Endothelial cell of umbilical vein (primary cell): ENCODE results near the gene DCAF10. TPM values are rescaled to one million over a fixed set of nuclear protein-coding genes. Genes with fewer than 3 reads are reported as not detected.

Source experiments
- BruUV-seq: library from RNA; stranded (reverse); fragments of 400-500 nt; replicated peaks from 2 replicates; lab custom pipeline; 2021; lab: Mats Ljungman, UMichigan
- CTCF ChIA-PET: fragments of 300-600, 350-600 bp; sonication (Branson Sonifier 250); formaldehyde crosslinking; loops from one replicate; lab custom pipeline; 2021; ENCODE audit warnings: antibody characterized with exemption, inconsistent platforms; lab: Charles Lee
- POLR2A ChIA-PET: fragments of 300-600, 350-600 bp; sonication (Branson Sonifier 250); formaldehyde crosslinking; loops from one replicate; lab custom pipeline; 2021; ENCODE audit warnings: antibody characterized with exemption, inconsistent platforms; lab: Charles Lee
- DNase-seq: peaks from one replicate; pipeline ENCODE4 v3.0.0-alpha.2; 2011; ENCODE audit warnings: low read depth, low spot score
- FAIRE-seq: peaks from 2 replicates; lab custom pipeline; 2011; peaks lifted over from hg19 to GRCh38; lab: Jason Lieb, UNC
- H2AFZ ChIP-seq: 2 replicates; pipeline ENCODE4 v1.6.0; 2012; ENCODE audit warnings: low read depth, low read length, control low read depth, inconsistent platforms
- H3K27ac ChIP-seq: 2 replicates; pipeline ENCODE4 v1.5.1; 2011; ENCODE audit warnings: low read depth, mild to moderate bottlenecking, control low read depth, low read length, moderate library complexity; ENCODE audit not compliant: insufficient read depth
- H3K27me3 ChIP-seq, 2 experiments: 2 replicates each; pipeline versions ENCODE4 v1.6.0 to v1.6.1; 2011; ENCODE audit warnings: low read length in 2 of 2, mixed read lengths in 1 of 2; ENCODE audit not compliant: control insufficient read depth in 2 of 2, insufficient read depth in 2 of 2
- H3K36me3 ChIP-seq, 2 experiments: 2 replicates in 1 of 2; 3 replicates in 1 of 2; pipeline ENCODE4 v1.5.1; 2011; ENCODE audit warnings: low read length in 2 of 2, mild to moderate bottlenecking in 1 of 2, moderate library complexity in 1 of 2; ENCODE audit not compliant: control insufficient read depth in 2 of 2, insufficient read depth in 2 of 2; ENCODE audit errors: extremely low read depth in 1 of 2
- H3K4me1 ChIP-seq: 3 replicates; pipeline ENCODE4 v1.5.1; 2011; ENCODE audit warnings: mild to moderate bottlenecking, low read length; ENCODE audit not compliant: control insufficient read depth, insufficient read depth; ENCODE audit errors: extremely low read depth
- H3K4me2 ChIP-seq: 2 replicates; pipeline ENCODE4 v1.6.1; 2011; ENCODE audit warnings: low read length, control low read depth, mixed read lengths; ENCODE audit not compliant: insufficient read depth
- H3K4me3 ChIP-seq, 3 experiments: fragments of 200-600 bp in 1 of 3; sonication (generic), shearing (Covaris generic) in 1 of 3; replicated peaks in 1 of 3; 2 replicates each; pipeline ENCODE4 v1.5.1; 2011 to 2016; ENCODE audit warnings: control low read depth in 3 of 3, low read length in 3 of 3, mild to moderate bottlenecking in 2 of 3, inconsistent platforms in 1 of 3, low read depth in 1 of 3, moderate library complexity in 1 of 3; ENCODE audit not compliant: insufficient read depth in 1 of 3
- H3K79me2 ChIP-seq: 2 replicates; pipeline ENCODE4 v1.6.0; 2012; ENCODE audit warnings: low read length, inconsistent platforms; ENCODE audit not compliant: control insufficient read depth, insufficient read depth
- H3K9ac ChIP-seq: replicated peaks from 2 replicates; pipeline ENCODE3; 2011; ENCODE audit warnings: low read length, control low read depth; ENCODE audit not compliant: insufficient read depth; ENCODE audit errors: extremely low read depth
- H3K9me1 ChIP-seq: replicated peaks from 3 replicates; pipeline ENCODE4 v1.6.0; 2011; ENCODE audit warnings: mild to moderate bottlenecking, low read length; ENCODE audit not compliant: control insufficient read depth, insufficient read depth; ENCODE audit errors: extremely low read depth
- H3K9me3 ChIP-seq: replicated peaks from 2 replicates; pipeline ENCODE4 v1.5.1; 2012; ENCODE audit warnings: low read length, inconsistent platforms; ENCODE audit not compliant: control insufficient read depth, insufficient read depth
- H4K20me1 ChIP-seq: replicated peaks from 2 replicates; pipeline ENCODE3; 2011; ENCODE audit warnings: mild to moderate bottlenecking, low read length; ENCODE audit not compliant: control insufficient read depth, insufficient read depth; ENCODE audit errors: extremely low read depth
- CTCF ChIP-seq, 2 donors: IDR thresholded peaks; 1 replicate in 1 of 2; 2 replicates in 1 of 2; pipeline ENCODE4 v1.5.1; 2011; ENCODE audit warnings: low read length in 2 of 2, mild to moderate bottlenecking in 2 of 2, moderate library complexity in 2 of 2, control low read depth in 1 of 2, inconsistent platforms in 1 of 2, low read depth in 1 of 2; ENCODE audit not compliant: insufficient read depth in 1 of 2; ENCODE audit errors: extremely low read depth in 1 of 2
- EZH2 ChIP-seq: IDR thresholded peaks from 2 replicates; pipeline ENCODE4 v1.6.1; 2012; ENCODE audit warnings: borderline replicate concordance, low read depth, mild to moderate bottlenecking, moderate library complexity, low read length, inconsistent platforms; ENCODE audit not compliant: severe bottlenecking
- FOS ChIP-seq: IDR thresholded peaks from 2 replicates; pipeline ENCODE4 v1.6.1; 2011; ENCODE audit warnings: mild to moderate bottlenecking, low read length, moderate library complexity, borderline replicate concordance; ENCODE audit not compliant: insufficient read depth
- GATA2 ChIP-seq: IDR thresholded peaks from 2 replicates; pipeline ENCODE4 v1.7.0; 2011; ENCODE audit warnings: low read depth, mild to moderate bottlenecking, moderate library complexity, mixed read lengths, low read length; ENCODE audit not compliant: insufficient read length, insufficient read depth
- JUN ChIP-seq: IDR thresholded peaks from 2 replicates; pipeline ENCODE4 v1.6.1; 2011; ENCODE audit warnings: borderline replicate concordance, low read depth; ENCODE audit not compliant: insufficient read length, insufficient read depth
- MYC ChIP-seq: IDR thresholded peaks from one replicate; pipeline ENCODE4 v1.6.1; 2011; ENCODE audit warnings: mild to moderate bottlenecking, low read depth, low read length
- POLR2A ChIP-seq: IDR thresholded peaks from 2 replicates; pipeline ENCODE4 v1.6.1; 2012; ENCODE audit warnings: low read depth, mild to moderate bottlenecking, control low read depth, low read length
- POLR2AphosphoS5 ChIP-seq: IDR thresholded peaks from 2 replicates; pipeline ENCODE4 v1.6.1; 2012; ENCODE audit warnings: low read depth, mild to moderate bottlenecking, control low read depth, low read length, moderate library complexity; ENCODE audit not compliant: insufficient read depth
- dilution Hi-C: fragments of 300-500 bp; cut with MboI; formaldehyde crosslinking; loops from one replicate; pipeline ENCODE4 v1.15.0; 2019; ENCODE audit warnings: low sequenced_read_pairs; ENCODE audit not compliant: extremely low pct_ligation_motif_present
- intact Hi-C: fragments of 100-400 bp; cut with micrococcal nuclease; formaldehyde crosslinking; loops from one replicate; pipeline ENCODE4 v1.10.0; 2022
- polyA plus RNA-seq, 4 experiments: library from polyadenylated mRNA; depleted of rRNA in 3 of 4; stranded (reverse) in 3 of 4; unstranded in 1 of 4; fragments of >200 nt; gene quantifications; 2 replicates each; pipeline versions ENCODE4 v1.2.1 to v1.2.3, GENCODE V29; 2011 to 2012; ENCODE audit warnings: missing spikeins in 1 of 4
- total RNA-seq: library from RNA; stranded (reverse); gene quantifications from 2 replicates; pipeline ENCODE4 v1.2.3, GENCODE V29; 2021
- TF ChIP-seq, protein P1 (sequence below): IDR thresholded peaks from 2 replicates; pipeline ENCODE4 v1.6.1; 2011; ENCODE audit not compliant: insufficient read depth, insufficient read length

DCAF10 gene
- total and polyA plus RNA-seq, 2 donors (not counting 3 experiments of a cell fraction or from before 2014, with no cell fraction given), result 13.1 to 21.5 TPM

- H3K27me3 ChIP-seq, result no peaks in the 10 kb centered on the region
- H3K36me3 ChIP-seq, result no peaks in the 10 kb centered on the region
- no peaks in the 10 kb centered on the region for H3K9me1 ChIP-seq
- no peak overlapping the region for H3K4me3 ChIP-seq
- H3K27ac ChIP-seq, result no peak overlapping the region
- CTCF ChIA-PET, result no interaction called here
- no peak for TF ChIP-seq POLR2AphosphoS5
- no peak for DNase-seq
- no peak overlapping the region for H3K9ac ChIP-seq
- no peak overlapping the region for H3K4me2 ChIP-seq
- H3K9me3 ChIP-seq, result no peaks in the 10 kb centered on the region
- no peak overlapping the region for H2AFZ ChIP-seq
- no peaks in the 10 kb centered on the region for H4K20me1 ChIP-seq
- H3K4me1 ChIP-seq, result peaks cover 21% of the 10 kb centered on the region
- intact Hi-C loops (no loop called here), dilution Hi-C loops (no loop called here)
- BruUV-seq, result no TSS peak
- H3K79me2 ChIP-seq, result peaks cover 20% of the 10 kb centered on the region
- FAIRE-seq, result no peak
- POLR2A ChIA-PET, result no interaction called here
Measured at GRCh38 chr9:37906312-37907239, 106.0 kb downstream of the DCAF10 start.

GRCh38 chr9:37908283-37908682, 107.7 kb downstream of the DCAF10 start:
- Histone ChIP-seq H3K4me1 (peaks cover 7% of the 10 kb centered on the region), H4K20me1 (no peaks in the 10 kb centered on the region), H3K9me1 (no peaks in the 10 kb centered on the region), H3K4me3 (no peak overlapping the region), H3K4me2 (no peak overlapping the region), H3K27me3 (no peaks in the 10 kb centered on the region), H3K36me3 (no peaks in the 10 kb centered on the region), H3K9ac (no peak overlapping the region), H3K9me3 (no peaks in the 10 kb centered on the region), H3K79me2 (peaks cover 3% of the 10 kb centered on the region), H2AFZ (no peak overlapping the region), H3K27ac (no peak overlapping the region)
- DNase-seq, result no peak
- intact Hi-C loops (no loop called here), dilution Hi-C loops (no loop called here)
- ChIA-PET POLR2A (no interaction called here), CTCF (interaction anchor here (1.3 to 1.5 kb wide), 2 partner anchors 9 to 356 kb away, joined by 4 to 8 read pairs; no protein-coding TSS in a partner anchor)
- BruUV-seq, result no TSS peak
- no peak for FAIRE-seq
- TF ChIP-seq MYC (no peak), CTCF (IDR thresholded peaks at IDR 0.05; ENCODE audit: extremely low read depth in 1 of 2, insufficient read depth in 1 of 2, low read depth in 1 of 2, low read length in 2 of 2) (no peak), FOS (no peak), GATA2 (no peak), POLR2A (no peak), EZH2 (no peak), JUN (no peak), POLR2AphosphoS5 (no peak)
- TF ChIP-seq, protein P1, sequence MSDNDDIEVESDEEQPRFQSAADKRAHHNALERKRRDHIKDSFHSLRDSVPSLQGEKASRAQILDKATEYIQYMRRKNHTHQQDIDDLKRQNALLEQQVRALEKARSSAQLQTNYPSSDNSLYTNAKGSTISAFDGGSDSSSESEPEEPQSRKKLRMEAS, result no peak
